Peyer's patch (tissue), 4 donors: ENCODE measurements around the gene NSUN6. TPM values are rescaled to one million over a fixed set of nuclear protein-coding genes. Genes with fewer than 3 reads are reported as not detected.

Experiments used
- DNase-seq, 3 donors: peaks; one replicate each; pipeline ENCODE4 v3.0.0-alpha.2; 2017 to 2019
- H3K27ac ChIP-seq, 4 donors: fragments of 200-600 bp; sonication (generic); one replicate each; pipeline ENCODE4 v1.5.1; 2016 to 2019
- H3K27me3 ChIP-seq, 2 donors: fragments of 200-600 bp; sonication (generic); one replicate each; pipeline ENCODE4 v1.5.1; 2019
- H3K36me3 ChIP-seq, 3 donors: fragments of 200-600 bp; sonication (generic); one replicate each; pipeline ENCODE4 v1.5.1; 2016 to 2019
- H3K4me1 ChIP-seq, 4 donors: fragments of 200-600 bp; sonication (generic); one replicate each; pipeline ENCODE4 v1.5.1; 2016 to 2019
- H3K4me3 ChIP-seq, 4 donors: fragments of 200-600 bp; sonication (generic); 1 replicate in 3 of 4; 2 replicates in 1 of 4; pipeline ENCODE4 v1.5.1; 2016 to 2019; ENCODE audit warnings: mild to moderate bottlenecking in 1 of 4
- H3K9me3 ChIP-seq, 4 donors: fragments of 200-600 bp; sonication (generic); one replicate each; pipeline ENCODE4 v1.5.1; 2016 to 2019; ENCODE audit warnings: mild to moderate bottlenecking in 1 of 4
- POLR2A ChIP-seq, 2 donors: fragments of 450-650 bp; IDR thresholded peaks; one replicate each; pipeline ENCODE4 v1.5.1; 2017; ENCODE audit warnings: antibody characterized with exemption in 2 of 2, mild to moderate bottlenecking in 2 of 2, moderate library complexity in 2 of 2
- total RNA-seq, 4 donors: library from RNA; depleted of rRNA; stranded (reverse); fragments of >200 nt; gene quantifications; one replicate each; pipeline ENCODE4 v1.1.0, GENCODE V29; 2016
- TF ChIP-seq, protein P1 (sequence below), 6 experiments: fragments of 450-650 bp in 4 of 6; fragments of 200-600 bp in 2 of 6; sonication (generic) in 1 of 6; IDR thresholded peaks; one replicate each; pipeline ENCODE4 v1.5.1; 2017 to 2019; ENCODE audit warnings: antibody characterized with exemption in 6 of 6, mild to moderate bottlenecking in 3 of 6, moderate library complexity in 1 of 6

The NSUN6 gene
- total RNA-seq, 4 donors from 2014 or later = 14.9 to 27.2 (median 22.3) TPM

DNA sequence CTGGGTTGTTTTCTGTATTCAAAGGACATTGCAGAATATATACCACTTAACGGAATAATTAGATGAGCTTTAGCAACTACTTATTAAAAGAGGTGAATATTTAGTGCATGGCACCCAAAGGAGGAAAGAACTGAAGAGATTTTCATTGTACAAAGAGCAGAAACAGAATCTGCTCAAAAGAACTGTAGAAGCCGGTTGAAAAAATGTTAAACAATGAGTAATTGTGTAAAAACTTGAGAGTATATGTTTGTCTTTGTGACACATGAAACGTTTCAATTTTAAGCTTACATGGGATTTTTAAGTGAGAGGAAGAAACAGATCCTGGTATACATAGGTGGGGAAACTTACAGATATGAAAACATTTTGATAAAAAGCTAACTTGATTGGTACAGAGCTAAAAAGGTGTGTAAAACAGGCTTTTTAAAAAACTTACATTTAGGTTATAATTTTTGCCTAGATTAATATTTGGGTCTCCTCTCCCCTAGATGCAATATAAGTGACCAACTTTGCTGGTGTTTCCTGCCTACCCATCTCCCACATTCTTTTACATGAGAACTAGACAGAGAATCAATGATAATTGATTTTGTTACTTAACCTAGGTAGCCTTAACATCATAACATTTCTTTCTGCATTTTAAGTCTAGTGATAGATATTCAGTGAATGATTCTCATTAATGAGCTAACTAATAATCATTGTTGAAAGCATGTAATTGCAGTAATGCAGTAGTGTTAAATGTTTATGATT is 14.6 kb upstream of the NSUN6 start:
- Histone ChIP-seq H3K27me3 (no peaks in the 10 kb centered on the region), H3K9me3 (no peaks in the 10 kb centered on the region), H3K36me3 (peaks cover 0 to 30% (median 0%) of the 10 kb centered on the region in 3 donors), H3K4me1 (peaks cover 0 to 19% (median 0%) of the 10 kb centered on the region in 4 donors), H3K27ac (no peak overlapping the region), H3K4me3 (no peak overlapping the region)
- no peak for DNase-seq
- TF ChIP-seq, protein P1, sequence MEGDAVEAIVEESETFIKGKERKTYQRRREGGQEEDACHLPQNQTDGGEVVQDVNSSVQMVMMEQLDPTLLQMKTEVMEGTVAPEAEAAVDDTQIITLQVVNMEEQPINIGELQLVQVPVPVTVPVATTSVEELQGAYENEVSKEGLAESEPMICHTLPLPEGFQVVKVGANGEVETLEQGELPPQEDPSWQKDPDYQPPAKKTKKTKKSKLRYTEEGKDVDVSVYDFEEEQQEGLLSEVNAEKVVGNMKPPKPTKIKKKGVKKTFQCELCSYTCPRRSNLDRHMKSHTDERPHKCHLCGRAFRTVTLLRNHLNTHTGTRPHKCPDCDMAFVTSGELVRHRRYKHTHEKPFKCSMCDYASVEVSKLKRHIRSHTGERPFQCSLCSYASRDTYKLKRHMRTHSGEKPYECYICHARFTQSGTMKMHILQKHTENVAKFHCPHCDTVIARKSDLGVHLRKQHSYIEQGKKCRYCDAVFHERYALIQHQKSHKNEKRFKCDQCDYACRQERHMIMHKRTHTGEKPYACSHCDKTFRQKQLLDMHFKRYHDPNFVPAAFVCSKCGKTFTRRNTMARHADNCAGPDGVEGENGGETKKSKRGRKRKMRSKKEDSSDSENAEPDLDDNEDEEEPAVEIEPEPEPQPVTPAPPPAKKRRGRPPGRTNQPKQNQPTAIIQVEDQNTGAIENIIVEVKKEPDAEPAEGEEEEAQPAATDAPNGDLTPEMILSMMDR (IDR thresholded peaks at IDR 0.05) = no peak
- no peak for TF ChIP-seq POLR2A (IDR thresholded peaks at IDR 0.05)

DNA sequence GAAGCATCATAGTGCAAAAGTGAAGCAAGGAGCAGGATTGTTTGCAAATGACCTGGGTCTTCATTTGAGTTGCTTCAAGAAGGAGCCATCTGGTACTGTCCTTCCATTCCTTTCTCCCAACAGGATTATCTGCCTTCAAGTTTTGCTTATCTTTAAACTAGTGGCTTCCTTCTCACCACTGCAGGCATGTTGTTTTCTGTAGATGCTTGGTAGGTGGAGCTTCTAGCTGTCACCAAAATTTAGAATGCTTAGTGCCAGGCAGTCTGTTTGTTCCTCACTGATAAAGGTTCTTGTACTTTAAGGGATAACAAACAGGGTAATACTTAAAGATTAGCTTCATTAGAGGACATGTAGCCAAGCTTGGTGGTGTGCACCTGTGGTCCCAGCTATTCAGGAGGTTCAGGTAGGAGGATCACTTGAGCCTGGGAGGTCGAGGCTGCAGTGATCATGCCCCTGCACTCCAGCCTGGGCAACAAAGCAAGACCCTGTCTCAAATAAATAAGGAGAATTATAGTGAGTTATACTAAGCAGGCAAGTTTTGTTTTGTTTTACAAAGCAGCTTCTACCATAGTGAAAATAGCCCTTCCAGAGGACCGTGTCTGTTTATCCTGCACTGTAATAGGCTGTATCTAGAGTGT is 13.6 kb upstream of the NSUN6 start:
- no peak overlapping the region for H3K4me3 ChIP-seq
- H3K27ac ChIP-seq = no peak overlapping the region
- H3K27me3 ChIP-seq = no peaks in the 10 kb centered on the region
- TF ChIP-seq, protein P1 (IDR thresholded peaks at IDR 0.05) = no peak
- no peak for TF ChIP-seq POLR2A (IDR thresholded peaks at IDR 0.05)
- no peak for DNase-seq
- H3K36me3 ChIP-seq = peaks cover 0 to 19% (median 0%) of the 10 kb centered on the region in 3 donors
- peaks cover 0 to 26% (median 0%) of the 10 kb centered on the region in 4 donors for H3K4me1 ChIP-seq
- H3K9me3 ChIP-seq = no peaks in the 10 kb centered on the region

DNA sequence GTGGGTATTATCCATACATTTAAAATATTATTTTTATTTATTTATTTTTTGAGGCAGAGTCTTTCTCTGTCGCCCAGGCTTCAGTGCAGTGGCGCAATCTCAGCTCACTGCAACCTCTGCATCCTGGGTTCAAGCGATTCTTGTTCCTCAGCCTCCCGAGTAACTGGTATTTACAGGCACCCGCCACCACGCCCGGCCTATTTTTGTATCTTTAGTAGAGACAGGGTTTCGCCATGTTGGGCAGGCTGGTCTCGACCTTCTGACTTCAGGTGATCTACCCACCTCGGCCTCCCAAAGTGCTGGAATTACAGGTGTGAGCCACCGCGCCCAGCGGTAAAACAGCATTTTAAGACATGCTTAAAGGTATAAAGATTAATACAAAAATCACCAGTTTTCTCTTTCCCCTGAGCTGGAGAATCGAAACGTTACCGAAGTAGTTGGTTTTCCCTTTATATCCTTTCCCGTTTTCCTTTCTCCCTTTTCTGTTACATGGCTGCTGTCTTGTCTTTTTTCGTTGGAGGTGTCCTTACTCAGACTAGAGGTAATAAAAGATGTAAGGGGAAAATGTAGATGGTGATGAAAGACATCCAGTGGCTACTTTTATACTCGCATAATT is 9.5 kb upstream of the NSUN6 start:
- no peak for DNase-seq

DNA sequence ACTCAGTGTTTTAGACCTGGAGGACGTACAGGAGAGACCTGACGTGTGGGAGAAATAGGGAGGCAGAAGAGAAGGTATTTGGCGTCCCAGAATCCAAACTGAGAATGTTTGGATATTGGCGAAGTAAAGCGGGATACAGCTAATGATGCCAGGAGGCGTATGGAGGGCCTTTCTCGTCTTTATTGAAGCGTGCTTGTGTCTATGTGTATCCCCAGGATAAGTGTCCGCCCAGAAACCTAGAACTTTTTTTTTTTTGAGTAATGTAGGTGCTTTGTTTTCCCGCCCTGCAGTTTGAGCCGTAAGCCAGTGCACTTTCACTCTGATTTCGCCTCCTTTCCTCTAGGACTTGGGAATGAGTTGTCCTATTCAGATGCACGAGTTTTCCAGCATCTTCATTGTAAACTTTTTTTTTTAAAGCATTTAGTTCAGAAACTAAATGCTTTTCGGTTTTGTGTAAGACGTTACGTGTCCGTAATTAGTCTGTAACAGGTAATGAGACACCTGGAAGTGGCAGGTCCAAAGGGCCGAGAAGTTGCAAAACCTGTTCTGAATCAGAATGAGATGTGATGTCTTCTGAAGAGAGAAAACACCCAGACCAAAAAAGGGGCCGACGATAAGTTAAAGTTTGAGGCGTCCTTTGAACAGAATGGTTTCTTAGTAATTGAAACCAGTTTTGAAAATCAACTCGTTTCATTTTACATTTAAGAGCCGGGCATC is 8.6 kb upstream of the NSUN6 start:
- DNase-seq = peak in 1 of 3 donors; percentile 86
- TF ChIP-seq, protein P1 (IDR thresholded peaks at IDR 0.05) = no peak
- peak; percentile 18 to 64 for TF ChIP-seq POLR2A (IDR thresholded peaks at IDR 0.05)
- Histone ChIP-seq H3K36me3 (no peaks in the 10 kb centered on the region), H3K4me3 (peak overlapping the region; percentile 72 to 96 (median 88)), H3K27me3 (no peaks in the 10 kb centered on the region), H3K27ac (peak overlapping the region; percentile 91 to 97 (median 96)), H3K9me3 (no peaks in the 10 kb centered on the region), H3K4me1 (peaks cover 0 to 26% (median 0%) of the 10 kb centered on the region in 4 donors)

More for the DNA sequence above, 9.5 kb upstream of the NSUN6 start:
- H3K36me3 ChIP-seq = no peaks in the 10 kb centered on the region
- peak overlapping the region in 3 of 4 donors; percentile 87 to 96 (median 88) for H3K4me3 ChIP-seq
- H3K27me3 ChIP-seq = no peaks in the 10 kb centered on the region
- TF ChIP-seq, protein P1 (IDR thresholded peaks at IDR 0.05) = no peak
- TF ChIP-seq POLR2A (IDR thresholded peaks at IDR 0.05) = no peak
- H3K9me3 ChIP-seq = no peaks in the 10 kb centered on the region
- peaks cover 0 to 26% (median 0%) of the 10 kb centered on the region in 4 donors for H3K4me1 ChIP-seq
- peak overlapping the region in 1 of 4 donors; percentile 97 for H3K27ac ChIP-seq

DNA sequence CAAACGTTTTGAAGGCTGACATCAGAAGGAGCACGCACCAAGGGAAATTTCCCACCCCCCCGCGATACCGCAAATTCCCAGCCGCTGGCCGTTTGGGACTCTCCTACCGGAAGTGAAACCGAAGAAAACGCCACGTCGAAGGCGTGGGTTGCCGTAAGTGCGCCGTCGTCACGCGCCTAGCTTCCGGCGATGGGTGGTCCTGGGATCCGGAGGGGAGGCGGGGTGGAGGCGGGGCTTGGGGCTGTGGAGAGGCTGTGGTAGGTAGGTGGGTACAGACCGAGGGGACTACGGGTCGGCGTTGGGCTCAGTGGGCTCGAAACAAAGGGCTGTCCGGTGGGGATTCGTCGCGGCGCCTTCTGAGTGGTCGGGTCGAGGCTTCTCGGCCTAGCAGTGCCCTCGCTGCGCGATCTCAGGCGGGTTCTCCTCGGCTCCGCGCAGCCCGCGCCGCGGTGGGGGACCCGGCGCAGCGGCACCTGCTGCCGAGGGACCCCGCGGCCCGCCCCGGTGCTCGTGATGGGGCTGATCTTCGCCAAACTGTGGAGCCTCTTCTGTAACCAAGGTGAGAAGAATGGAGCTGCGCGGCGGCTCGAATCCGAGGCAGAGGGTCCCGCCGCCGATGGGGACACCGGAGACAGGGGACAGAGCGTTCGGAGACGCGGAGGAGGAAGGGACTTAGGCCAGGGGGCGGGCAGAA is 7.9 kb upstream of the NSUN6 start, which contains the start of gene ARL5B:
TSS of gene ARL5B (plus strand) at position 307 of the 694 bp plus-strand sequence. CDS start at position 514, 207 bp downstream.
- Histone ChIP-seq H3K4me3 (peak within 1 kb of the TSS; percentile 72 to 96 (median 88)), H3K9me3 (no peaks in the 10 kb centered on the region), H3K4me1 (peaks cover 0 to 26% (median 0%) of the 10 kb centered on the region in 4 donors), H3K27me3 (no peaks in the 10 kb centered on the region), H3K27ac (peak within 1 kb of the TSS; percentile 91 to 97 (median 96)), H3K36me3 (no peaks in the 10 kb centered on the region)
- peak; percentile 70 to 88 for TF ChIP-seq POLR2A (IDR thresholded peaks at IDR 0.05)
- TF ChIP-seq, protein P1 (IDR thresholded peaks at IDR 0.05) = no peak
- DNase-seq = peak; percentile 98 to 99 (median 98)
